ENCODE data around the gene XRN1.
"Not testable (repeated sequence)": the region's sequence is repeated elsewhere in the genome, so short reads cannot be mapped to it uniquely, and the experiment has no call there.

Gene XRN1, protein sequence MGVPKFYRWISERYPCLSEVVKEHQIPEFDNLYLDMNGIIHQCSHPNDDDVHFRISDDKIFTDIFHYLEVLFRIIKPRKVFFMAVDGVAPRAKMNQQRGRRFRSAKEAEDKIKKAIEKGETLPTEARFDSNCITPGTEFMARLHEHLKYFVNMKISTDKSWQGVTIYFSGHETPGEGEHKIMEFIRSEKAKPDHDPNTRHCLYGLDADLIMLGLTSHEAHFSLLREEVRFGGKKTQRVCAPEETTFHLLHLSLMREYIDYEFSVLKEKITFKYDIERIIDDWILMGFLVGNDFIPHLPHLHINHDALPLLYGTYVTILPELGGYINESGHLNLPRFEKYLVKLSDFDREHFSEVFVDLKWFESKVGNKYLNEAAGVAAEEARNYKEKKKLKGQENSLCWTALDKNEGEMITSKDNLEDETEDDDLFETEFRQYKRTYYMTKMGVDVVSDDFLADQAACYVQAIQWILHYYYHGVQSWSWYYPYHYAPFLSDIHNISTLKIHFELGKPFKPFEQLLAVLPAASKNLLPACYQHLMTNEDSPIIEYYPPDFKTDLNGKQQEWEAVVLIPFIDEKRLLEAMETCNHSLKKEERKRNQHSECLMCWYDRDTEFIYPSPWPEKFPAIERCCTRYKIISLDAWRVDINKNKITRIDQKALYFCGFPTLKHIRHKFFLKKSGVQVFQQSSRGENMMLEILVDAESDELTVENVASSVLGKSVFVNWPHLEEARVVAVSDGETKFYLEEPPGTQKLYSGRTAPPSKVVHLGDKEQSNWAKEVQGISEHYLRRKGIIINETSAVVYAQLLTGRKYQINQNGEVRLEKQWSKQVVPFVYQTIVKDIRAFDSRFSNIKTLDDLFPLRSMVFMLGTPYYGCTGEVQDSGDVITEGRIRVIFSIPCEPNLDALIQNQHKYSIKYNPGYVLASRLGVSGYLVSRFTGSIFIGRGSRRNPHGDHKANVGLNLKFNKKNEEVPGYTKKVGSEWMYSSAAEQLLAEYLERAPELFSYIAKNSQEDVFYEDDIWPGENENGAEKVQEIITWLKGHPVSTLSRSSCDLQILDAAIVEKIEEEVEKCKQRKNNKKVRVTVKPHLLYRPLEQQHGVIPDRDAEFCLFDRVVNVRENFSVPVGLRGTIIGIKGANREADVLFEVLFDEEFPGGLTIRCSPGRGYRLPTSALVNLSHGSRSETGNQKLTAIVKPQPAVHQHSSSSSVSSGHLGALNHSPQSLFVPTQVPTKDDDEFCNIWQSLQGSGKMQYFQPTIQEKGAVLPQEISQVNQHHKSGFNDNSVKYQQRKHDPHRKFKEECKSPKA (N-terminal part only)

DNA sequence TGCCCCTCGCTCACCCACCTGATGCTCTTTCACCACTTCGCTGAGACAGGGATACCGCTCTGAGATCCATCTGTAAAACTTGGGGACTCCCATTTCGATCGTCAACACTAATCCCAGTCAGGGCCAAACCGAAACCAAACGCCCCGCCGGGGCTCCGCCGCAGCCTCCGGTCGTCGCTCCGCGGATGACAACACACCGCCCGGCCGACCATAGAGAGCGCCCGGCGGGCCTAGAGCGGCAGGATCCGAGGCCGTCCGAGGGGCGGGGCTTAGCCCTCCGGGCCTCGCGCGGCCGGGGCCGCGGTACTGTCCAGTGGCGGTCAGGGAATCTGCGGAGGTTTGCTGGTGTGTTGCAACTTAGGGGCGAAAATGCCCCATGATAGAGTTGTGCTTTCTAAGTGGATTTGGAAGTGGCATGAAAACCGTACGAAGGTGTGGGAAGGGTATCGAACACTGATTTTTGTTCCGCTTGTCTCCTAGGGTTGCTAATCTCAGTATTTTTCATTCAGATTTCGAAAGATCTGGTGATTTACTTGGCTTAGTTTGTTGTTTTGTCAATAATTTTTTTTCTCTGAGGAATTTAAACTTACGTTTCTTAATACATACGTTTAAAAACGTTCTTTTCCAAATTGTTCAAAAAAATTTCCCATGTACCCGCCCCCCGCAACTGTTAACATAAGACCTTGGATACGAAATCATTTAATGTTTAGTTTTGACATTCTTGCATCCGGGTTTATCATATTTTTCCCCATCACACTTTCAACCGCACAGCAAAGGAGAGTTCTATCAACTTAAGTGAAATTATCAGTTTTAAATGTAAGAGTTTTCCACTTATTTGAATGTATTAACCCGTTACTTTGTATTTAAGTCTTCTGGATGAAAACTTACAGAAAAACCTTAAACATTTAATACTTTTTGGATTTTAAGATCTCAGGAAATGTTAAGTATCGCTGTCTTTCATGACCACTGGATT is at the start of gene XRN1:
Gene XRN1 (minus strand): TSS at position 186 of the 972 bp plus-strand sequence. CDS start 93 bp downstream, at position 93.
- peak; percentile 97 for DNase-seq

DNA sequence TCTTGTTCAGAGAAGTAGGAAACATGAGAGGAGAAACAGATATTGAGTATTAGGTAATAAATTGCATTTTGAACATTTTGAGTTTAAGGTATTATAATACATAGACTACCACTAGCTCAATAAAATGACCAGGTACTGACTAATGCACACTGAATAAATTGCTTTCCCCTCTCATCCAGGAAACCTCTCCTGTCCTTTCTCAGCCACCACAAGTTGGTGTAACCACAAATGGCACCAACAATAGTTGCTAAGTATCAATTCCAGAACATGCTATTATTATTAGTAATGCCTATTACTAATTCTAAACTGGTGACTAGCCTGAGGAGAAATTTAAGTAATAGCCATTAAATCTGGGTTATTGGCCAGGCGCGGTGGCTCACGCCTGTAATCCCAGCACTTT is 47.3 kb upstream of the XRN1 start:
- DNase-seq, result no peak

DNA sequence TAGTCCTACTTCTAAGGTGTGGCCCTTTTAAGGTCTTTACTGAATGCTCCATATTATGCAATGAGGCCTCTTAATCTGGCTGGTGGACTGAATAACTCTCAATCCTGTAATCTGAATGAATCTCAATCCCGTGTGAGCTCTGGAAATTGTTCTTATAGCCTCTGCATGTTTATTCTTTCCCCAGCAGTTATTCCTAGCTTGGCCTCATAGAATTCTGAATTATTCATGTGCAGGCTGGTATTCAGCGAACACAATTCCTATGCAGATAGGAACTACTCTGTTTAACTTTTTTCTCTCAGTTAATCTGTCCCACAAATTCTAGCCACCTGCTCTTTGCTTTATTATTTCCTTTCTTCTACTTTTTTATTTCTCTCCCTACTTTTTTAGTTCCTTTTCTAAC is 44.3 kb upstream of the XRN1 start:
- DNase-seq, result no peak

DNA sequence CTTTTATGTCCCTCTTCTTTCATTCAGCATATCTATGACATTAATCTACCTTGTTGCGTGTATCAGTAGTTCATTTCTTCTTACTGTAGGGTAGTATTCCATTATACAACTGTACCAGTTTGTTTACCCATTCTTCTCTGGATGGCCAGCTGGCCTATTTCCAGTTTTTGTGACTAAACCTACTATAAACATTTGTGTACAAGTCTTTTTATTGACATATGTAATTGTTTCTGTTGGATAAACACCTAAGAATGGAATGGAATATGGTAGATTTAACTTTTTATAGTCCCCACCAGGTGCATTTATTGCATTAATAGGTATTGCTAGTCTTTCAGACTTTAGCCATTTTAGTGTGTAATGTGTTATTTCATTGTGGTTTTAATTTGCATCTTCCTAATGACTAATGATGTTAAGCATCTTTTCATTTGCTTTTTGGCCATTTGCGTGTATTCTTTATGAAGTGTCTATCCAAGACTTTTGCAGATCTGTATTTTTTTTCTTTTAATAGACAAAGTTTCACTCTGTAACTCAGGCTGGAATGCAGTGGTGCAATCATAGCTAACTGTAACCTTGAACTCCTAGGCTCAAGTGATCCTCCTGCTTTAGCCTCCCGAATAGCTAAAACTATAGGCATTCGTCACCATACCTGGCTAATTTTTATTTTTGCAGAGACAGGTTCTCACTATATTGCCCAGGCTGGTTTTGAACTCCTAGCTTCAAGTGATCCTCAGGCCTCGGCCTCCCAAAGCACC is 41.9 kb upstream of the XRN1 start:
- DNase-seq, result no peak

DNA sequence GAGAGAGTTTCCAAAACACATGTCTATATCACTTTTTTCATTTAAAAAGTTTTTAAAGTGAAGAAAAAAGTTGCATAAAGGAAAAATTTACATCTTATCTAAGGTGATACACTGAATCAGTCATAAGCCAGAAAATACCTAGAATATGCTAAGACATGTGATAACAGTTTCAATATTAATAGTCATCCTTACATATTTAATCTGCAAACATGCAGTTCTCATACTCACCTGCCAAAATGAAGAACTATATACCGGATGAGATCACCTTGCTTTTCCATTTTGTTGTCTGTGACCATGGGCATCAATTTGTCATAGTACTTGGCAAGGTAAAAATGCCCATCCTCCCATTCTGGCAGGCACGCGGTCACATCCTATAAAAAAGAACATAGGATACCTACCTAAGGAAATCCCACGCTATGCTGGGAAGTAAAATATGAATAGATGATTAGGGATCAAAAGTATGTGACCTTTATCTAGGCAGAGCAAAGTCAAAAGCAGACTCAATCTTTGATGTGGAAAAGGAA is 37.1 kb upstream of the XRN1 start:
- no peak for DNase-seq

DNA sequence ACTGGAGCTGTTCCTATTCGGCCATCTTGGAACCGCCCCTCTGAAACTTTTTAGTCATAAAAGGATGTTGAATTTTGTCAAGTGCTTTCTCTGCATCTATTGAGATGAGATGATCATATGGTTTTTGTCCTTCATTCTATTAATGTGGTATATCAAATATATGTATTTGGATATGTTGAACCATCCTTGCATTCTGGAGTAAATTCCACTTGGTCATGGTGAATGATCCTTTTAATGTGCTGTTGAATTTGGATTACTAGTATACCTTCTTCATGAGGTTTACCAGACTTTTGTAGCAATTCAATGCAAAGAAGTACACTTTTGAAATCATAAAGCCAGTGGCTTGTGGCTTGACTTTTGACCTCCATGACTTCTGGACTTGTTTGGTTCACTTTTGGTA is 33.4 kb upstream of the XRN1 start:
- no peak for DNase-seq

DNA sequence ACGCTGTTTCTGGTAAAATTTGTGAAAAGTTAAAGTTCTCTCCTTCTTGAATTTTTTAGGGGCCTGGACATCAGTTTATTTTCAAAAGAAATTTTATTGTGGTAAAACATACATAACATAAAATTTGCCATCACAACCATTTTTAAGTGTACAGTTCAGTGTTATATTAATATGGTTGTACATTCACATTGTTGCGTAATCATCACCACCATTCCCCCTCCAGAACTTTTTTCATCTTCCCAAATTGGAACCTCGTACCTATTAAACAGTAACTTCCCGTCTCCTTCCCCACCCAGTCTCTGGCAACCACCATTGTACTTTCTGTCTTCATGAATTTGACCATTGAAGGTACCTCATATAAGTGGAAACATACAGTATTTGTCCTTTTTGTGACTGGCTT is 23.0 kb upstream of the XRN1 start:
- no peak for DNase-seq

DNA sequence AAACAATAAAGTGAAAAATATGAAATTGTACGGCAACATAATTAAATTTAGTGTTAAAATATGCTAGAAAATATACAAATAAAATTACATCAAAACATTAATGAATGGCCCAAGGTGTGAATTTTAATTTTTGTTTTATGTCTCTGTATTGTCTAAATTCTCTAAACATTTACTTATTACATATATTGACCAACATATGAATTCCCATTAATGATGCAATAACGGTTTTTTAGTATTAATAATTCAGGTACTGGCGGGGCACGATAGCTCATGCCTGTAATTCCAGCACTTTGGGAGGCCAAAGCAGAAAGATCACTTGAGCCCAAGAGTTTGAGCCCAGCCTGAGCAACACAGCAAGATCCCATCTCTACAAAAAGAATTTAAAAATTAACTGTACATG is 20.6 kb upstream of the XRN1 start:
- no peak for DNase-seq

DNA sequence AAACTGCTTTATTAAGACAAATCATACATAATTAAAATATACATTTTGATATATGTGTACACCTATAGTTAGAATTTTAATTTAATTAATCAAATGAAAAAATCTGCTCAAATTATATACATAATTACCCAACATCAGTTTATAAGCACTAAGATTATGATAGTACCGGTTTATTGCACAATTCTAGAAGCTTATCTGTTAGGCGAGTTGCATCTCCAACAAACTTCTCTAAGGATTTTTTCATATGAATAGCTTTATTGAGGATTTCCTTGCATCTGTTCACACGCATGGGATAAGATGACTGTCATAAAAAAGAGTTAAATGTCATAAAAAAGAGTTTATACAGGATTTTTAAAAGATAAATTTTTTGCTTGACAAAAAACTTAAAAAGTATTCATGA is 19.9 kb upstream of the XRN1 start:
- no peak for DNase-seq

DNA sequence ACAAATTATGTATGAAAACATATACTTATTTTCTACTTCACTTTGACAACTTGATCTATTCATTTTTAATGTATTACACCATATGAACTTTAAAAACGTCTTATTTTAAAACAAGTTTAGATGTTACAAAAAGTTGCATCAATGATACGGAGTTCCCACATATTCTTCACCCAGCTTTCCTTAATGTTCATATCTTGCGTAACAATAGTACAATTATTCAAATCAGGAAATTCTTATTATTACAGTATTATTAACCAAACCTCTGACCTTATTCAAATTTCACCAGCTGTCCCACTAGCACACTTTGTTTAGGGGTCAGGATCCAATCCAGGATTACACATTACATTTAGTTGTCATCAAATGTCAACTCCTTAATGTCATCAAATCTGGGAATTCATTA is 12.9 kb upstream of the XRN1 start:
- DNase-seq, result no peak

DNA sequence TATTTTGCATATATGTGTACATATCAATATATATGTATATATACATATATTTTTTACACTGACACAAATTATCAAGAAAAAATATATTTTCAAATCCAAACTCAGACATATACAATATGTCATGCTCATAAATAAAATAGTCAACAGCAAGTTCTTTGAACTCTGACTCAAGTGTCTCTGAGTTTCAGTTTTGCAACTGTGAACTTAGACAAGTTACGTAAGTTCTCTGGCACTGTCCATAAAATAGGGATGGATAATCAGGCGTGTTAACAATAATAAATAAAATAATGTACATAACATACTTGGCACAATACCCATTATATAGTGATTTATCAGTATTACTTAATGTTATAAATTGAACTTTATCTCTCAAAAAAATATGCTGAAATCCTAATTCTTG is 12.1 kb upstream of the XRN1 start:
- no peak for DNase-seq

DNA sequence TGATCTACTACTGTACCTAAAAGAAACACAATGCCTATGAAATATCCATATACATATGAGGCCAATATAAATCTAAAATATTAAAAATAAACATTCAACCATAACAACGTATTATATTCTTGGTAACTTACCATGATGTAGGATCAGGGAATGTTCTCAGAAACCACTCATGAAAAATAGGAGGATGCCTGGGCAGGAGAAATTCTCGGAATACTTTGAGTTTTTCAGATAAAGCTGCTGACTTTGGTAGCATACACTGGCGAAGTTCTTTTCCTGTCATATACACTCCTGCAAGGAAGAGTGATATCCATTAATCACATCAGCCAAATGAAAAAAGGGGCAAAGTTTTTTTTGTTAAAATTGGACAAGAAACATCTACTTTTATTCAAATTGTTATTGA is 11.3 kb upstream of the XRN1 start:
- no peak for DNase-seq

DNA sequence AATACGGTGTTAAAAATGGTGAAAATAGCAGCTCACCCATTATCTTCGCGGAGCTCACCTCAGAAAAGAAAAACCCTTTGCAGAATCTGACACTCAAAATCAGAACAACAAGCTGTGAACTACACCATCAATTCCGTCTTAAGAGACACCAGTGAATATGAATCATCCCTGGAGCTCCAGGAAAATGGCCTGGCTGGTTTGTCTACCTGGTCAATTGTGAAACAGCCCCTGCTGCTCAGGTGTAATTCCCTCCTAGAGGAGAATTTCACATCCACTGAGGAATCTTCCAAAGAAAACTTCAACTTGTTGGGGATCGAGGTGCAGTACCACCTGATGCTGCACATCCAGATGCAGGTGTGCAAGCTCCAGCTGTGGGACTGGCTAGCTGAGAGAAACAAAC is 3.0 kb upstream of the XRN1 start:
- DNase-seq, result no peak

DNA sequence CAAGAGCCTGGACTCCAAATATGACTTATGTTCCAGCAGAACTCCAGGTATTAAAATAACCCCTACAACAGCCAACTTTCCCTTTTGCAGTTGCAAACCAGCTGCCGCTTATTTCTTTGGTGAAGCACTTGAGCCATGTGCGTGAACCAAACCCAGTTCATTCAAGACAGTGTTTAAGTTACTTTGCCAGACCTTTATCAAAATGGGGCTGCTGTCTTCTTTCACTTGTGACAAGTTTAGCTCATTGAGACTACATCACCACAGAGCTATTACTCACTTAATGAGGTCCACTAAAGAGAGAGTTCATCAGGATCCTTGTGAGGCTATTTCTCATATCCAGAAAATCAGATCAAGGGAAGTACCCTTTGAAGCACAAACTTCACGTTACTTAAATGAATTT is 2.4 kb upstream of the XRN1 start:
- DNase-seq, result no peak

DNA sequence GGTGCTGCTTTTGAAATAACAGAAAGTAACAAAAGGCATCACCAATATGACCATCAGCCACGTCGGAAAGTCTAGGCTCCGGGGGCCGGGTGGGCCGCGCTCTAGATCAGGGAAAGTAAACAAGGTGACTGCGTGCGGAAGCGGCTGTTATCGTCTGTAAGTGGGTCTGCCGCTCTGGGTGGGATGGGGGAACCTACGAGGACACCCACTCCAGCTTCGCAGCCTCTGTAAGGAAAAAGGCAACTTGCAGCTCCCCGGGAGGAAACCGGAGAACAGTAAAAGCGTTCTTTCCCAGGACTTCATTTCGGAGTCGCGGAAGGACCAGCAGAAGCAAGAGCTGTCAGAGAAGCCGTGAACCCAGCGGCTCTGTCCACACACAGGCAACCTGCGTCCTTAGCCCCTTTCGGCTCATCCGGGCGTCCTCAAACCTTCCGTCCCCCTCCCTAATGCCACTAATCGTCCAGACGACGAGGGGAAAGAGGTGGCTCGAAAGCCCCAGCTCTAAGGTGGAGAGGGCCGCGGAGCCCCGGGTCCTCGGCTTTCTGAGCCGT is 461 bp downstream of the XRN1 start:
- no peak for DNase-seq

DNA sequence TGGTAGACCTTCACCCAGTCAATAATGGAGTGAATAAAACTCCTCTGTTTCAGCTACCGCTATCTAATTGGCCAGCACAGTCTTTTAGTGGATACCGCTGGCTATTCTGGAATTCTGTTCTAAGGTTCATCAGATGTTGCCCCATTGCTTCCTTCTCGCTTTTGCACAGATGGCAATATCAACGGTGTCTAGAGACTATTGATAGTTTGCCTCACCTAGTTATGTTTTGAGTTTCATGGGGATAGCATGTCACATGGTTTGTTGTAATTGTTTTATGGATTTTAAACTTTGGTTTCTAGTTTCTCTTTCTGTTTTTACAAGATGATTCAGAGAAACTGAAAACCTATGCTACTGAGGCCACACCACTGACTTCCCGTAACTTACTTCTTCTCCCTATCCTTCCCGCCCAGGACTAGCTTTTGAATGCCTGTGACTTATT is 2.0 kb downstream of the XRN1 start:
- no peak for DNase-seq

DNA sequence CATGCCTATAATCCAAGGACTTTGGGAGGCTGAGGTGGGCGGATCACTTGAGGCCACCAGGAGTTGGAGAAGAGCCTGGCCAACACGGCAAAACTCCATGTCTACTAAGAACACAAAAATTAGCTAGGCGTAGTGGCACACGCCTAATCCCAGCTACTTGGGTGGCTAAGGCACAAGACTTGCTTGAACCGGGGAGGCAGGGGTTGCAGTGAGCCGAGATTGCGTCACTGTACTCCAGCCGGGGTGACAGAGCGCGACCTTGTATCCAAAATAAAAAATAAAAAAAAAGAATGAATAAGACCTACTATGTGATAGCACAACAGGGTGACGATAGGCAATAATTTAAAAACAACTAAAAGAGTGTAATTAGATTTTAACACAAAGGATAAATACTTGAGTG is 3.5 kb downstream of the XRN1 start:
- no peak for DNase-seq

DNA sequence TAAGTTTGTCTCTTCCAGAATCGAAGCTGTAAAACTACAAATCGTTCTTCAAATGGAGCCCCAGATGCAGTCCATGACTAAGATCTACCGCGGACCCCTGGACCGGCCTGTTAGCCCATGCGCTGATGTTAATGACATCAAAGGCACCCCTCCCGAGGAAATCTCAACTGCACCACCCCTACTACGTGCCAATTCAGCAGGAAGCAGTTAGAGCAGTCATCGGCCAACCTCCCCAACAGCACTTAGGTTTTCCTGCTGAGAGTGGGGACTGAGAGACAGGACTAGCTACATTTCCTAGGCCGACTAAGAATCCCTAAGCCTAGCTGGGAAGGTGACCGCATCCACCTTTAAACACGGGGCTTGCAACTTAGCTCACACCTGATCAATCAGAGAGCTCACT is 4.8 kb downstream of the XRN1 start:
- DNase-seq, result not testable (repeated sequence)

DNA sequence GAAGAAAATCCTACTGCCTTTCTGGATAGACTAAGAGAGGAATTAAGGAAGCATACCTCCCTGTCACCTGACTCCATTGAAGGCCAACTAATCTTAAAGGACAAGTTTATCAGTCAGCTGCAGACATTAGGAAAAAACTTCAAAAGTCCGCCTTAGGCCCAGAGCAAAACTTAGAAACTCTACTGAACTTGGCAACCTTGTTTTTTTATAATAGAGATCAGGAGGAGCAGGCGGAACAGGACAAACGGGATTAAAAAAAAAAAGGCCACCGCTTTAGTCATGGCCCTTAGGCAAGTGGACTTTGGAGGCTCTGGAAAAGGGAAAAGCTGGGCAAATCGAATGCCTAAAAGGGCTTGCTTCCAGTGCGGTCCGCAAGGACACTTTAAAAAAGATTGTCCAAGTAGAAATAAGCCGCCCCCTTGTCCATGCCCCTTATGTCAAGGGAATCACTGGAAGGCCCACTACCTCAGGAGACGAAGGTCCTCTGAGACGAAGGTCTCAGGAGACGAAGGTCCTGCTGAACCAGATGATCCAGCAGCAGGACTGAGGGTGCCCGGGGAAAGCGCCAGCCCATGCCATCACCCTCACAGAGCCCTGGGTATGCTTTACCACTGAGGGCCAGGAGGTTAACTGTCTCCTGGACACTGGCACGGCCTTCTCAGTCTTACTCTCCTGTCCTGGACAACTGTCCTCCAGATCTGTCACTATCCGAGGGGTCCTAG is 8.2 kb downstream of the XRN1 start:
- DNase-seq, result not testable (repeated sequence)

DNA sequence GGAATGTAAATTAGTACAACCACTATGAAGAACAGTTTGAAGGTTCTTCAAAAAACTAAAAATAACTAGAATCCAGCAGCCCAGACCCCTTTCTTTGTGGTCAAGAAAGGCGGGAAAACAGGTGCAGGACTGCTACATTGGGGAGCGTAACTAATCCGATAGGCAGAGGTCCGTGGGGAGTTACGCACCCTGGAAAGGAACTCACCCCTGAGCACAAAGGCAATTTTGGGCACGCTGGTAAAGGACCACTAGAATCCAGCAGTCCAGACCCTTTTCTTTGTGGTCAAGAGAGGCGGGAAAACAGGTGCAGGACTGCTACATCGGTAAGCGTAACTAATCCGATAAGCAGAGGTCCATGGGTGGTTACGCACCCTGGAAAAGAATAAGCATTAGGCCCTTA is 9.7 kb downstream of the XRN1 start:
- not testable (repeated sequence) for DNase-seq

Data from activated T-cell treated with anti-CD3 and anti-CD28 coated beads, Interleukin-2, amount 50 U/mL, for 1 hour (primary cell).